GM12878 (cell line): ENCODE data around the gene SEM1. TPM values are rescaled to one million over a fixed set of nuclear protein-coding genes. Genes with fewer than 3 reads are reported as not detected.

Experiments used
- EGR1 ChIP-seq, 2 experiments: IDR thresholded peaks; 1 replicate in 1 of 2; 2 replicates in 1 of 2; pipeline ENCODE4 v1.6.1; 2011 to 2012; ENCODE audit warnings: low read depth in 2 of 2, low read length in 2 of 2, borderline replicate concordance in 1 of 2, mild to moderate bottlenecking in 1 of 2, moderate library complexity in 1 of 2
- GABPA ChIP-seq: IDR thresholded peaks from 2 replicates; pipeline ENCODE4 v1.6.1; 2014; ENCODE audit warnings: antibody characterized with exemption, low read depth, mild to moderate bottlenecking, inconsistent platforms
- HCFC1 ChIP-seq: fragments of 150-350 bp; IDR thresholded peaks from 2 replicates; pipeline ENCODE4 v1.6.1; 2014; ENCODE audit warnings: low read length
- IKZF2 ChIP-seq, 2 experiments: fragments of 450-650 bp; IDR thresholded peaks; 2 replicates each; pipeline ENCODE4 v1.6.1; 2017; ENCODE audit warnings: mild to moderate bottlenecking in 2 of 2, moderate library complexity in 2 of 2
- LARP7 ChIP-seq: fragments of 450-650 bp; IDR thresholded peaks from 2 replicates; pipeline ENCODE4 v1.6.1; 2017; ENCODE audit warnings: mild to moderate bottlenecking
- NKRF ChIP-seq: fragments of 450-650 bp; conservative IDR thresholded peaks from 2 replicates; pipeline ENCODE4 v1.6.1; 2017; ENCODE audit warnings: mild to moderate bottlenecking, moderate library complexity
- POLR2AphosphoS2 ChIP-seq: IDR thresholded peaks from 2 replicates; pipeline ENCODE4 v1.6.1; 2011; ENCODE audit warnings: low read depth, mild to moderate bottlenecking, low read length, improper control_type of control experiment, moderate library complexity
- RAD51 ChIP-seq: fragments of 450-650 bp; IDR thresholded peaks from 2 replicates; pipeline ENCODE4 v1.6.1; 2016; ENCODE audit warnings: moderate library complexity, mild to moderate bottlenecking, inconsistent platforms
- SIX5 ChIP-seq: IDR thresholded peaks from 2 replicates; pipeline ENCODE4 v1.6.1; 2011; ENCODE audit warnings: mild to moderate bottlenecking, low read depth, low read length, moderate library complexity; ENCODE audit not compliant: severe bottlenecking
- SMC3 ChIP-seq: IDR thresholded peaks from 2 replicates; pipeline ENCODE4 v1.6.1; 2011; ENCODE audit warnings: low read length, improper control_type of control experiment, borderline replicate concordance
- SPI1 ChIP-seq: IDR thresholded peaks from 2 replicates; pipeline ENCODE4 v1.6.1; 2011; ENCODE audit warnings: low read depth, mild to moderate bottlenecking, low read length, moderate library complexity, borderline replicate concordance; ENCODE audit not compliant: insufficient read depth
- STAT1 ChIP-seq: fragments of 450-650 bp; conservative IDR thresholded peaks from 2 replicates; pipeline ENCODE4 v1.6.1; 2014; ENCODE audit warnings: antibody characterized with exemption, mild to moderate bottlenecking
- SUPT20H ChIP-seq: IDR thresholded peaks from 2 replicates; pipeline ENCODE4 v1.6.1; 2011; ENCODE audit warnings: low read depth, mild to moderate bottlenecking, low read length, moderate library complexity, borderline replicate concordance; ENCODE audit not compliant: control insufficient read depth
- SUZ12 ChIP-seq: fragments of 200-600 bp; sonication (generic); IDR thresholded peaks from one replicate; pipeline ENCODE4 v1.6.1; 2018; ENCODE audit warnings: antibody characterized with exemption, mild to moderate bottlenecking; ENCODE audit not compliant: unreplicated experiment
- ZBTB33 ChIP-seq: fragments of 450-650 bp; IDR thresholded peaks from 2 replicates; pipeline ENCODE4 v1.6.1; 2017; ENCODE audit warnings: mild to moderate bottlenecking
- ZNF384 ChIP-seq: IDR thresholded peaks from 2 replicates; pipeline ENCODE4 v1.6.1; 2012; ENCODE audit warnings: low read depth, mild to moderate bottlenecking, low read length, improper control_type of control experiment, borderline replicate concordance
- ZNF687 ChIP-seq: fragments of 450-650 bp; IDR thresholded peaks from 2 replicates; pipeline ENCODE4 v1.6.1; 2017; ENCODE audit warnings: mild to moderate bottlenecking, moderate library complexity
- polyA plus RNA-seq, 11 experiments: library from polyadenylated mRNA; depleted of rRNA in 4 of 11; unstranded in 6 of 11; stranded (reverse) in 5 of 11; fragments of >200 nt; fragmentation: Nextera tagmentation in 4 of 11; fragmentation: Illumina TruSeq in 1 of 11; extraction: Ambion mirVana in 4 of 11; extraction: Trizol in 1 of 11; gene quantifications; 1 replicate in 1 of 11; 2 replicates in 10 of 11; pipeline versions ENCODE4 v1.2.1 to v1.2.3, GENCODE V29; 2011 to 2016; ENCODE audit warnings: inconsistent platforms in 2 of 11, missing spikeins in 2 of 11, low read depth in 1 of 11
- total RNA-seq, 4 experiments: library from RNA; depleted of rRNA in 3 of 4; stranded (reverse); fragments of >200 nt in 3 of 4; fragmentation: Illumina TruSeq in 1 of 4; extraction: Trizol in 1 of 4; gene quantifications; 2 replicates each; pipeline versions ENCODE4 v1.2.1 to v1.2.3, GENCODE V29; 2013 to 2021

Gene SEM1
- total and polyA plus RNA-seq, 10 of the 15 experiments (the other 5 are each of a cell fraction or from before 2014, with no cell fraction given), result 44.6 to 606 (median 356) TPM

- TF ChIP-seq SIX5 (no peak), SUPT20H (no peak), SUZ12 (no peak), SMC3 (no peak), ZNF384 (peak; percentile 97), NKRF (peak; percentile 81; the same call in 1 of the 2 replicates), RAD51 (no peak), HCFC1 (peak; percentile 47; the same call in 1 of the 2 replicates), GABPA (peak; percentile 82), POLR2AphosphoS2 (peak; percentile 50; the same call in 1 of the 2 replicates), EGR1 (IDR thresholded peaks at IDR 0.05; ENCODE audit: borderline replicate concordance in 1 of 2, low read depth in 2 of 2, low read length in 2 of 2) (peak; percentile 26 to 76), SPI1 (0 out of 2 replicates have a peak, but pooled peaks have one; percentile 14), LARP7 (peak; percentile 70), STAT1 (no peak; the same call in 1 of the 2 replicates), IKZF2 (IDR thresholded peaks at IDR 0.05) (peak; percentile 76 to 85), ZNF687 (no peak), ZBTB33 (no peak)
Measured at GRCh38 chr7:96709381-96710228, at the start of gene SEM1 (continued).
